Activated CD8-positive, alpha-beta memory T cell treated with anti-CD3 and anti-CD28 coated beads, Interleukin-2, amount 50 U/mL, for 1 hour (primary cell): ENCODE results near the gene USP3.

Source experiments
- DNase-seq: peaks from one replicate; pipeline ENCODE4 v3.0.0-alpha.2; 2020; ENCODE audit errors: extremely low read depth

Gene USP3

DNA sequence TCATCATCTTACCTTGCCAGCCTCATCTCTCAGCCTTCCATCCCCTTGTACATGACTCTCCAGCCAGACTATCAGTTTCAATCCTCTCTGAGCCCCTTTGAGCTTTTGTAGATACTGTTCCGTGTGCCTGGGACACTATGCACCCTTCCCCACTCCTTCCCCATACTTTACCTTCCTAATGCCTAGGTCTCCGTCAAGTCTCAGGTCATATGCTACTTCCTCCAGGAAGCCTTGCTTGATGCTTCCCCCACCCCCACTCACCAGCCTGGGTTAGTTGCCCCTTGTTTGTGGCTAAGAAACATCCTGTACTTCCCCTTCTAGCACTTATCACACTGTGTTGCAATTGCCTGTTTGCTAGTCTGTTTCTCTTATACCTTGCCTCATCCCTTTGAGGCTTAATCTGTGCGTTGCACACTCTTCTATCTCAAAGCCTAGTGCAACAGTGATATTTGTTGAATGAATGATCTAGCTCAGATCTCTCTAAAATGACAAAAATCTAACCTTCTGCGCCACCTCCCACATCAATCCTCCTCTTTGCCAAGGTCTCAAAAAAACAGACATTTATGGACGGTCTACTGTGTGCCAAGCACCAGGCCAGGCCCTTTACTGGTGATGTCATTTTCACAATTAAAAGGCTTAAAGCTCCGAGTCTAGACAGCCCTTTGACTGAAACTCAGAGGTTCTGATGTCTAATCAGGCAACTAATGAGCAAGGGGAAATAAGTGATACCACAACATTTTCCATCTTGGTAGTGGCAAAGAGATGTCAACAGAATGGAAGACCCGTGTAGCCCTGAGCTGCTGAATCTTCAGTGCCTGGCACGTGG, 6.5 kb upstream of the USP3 start:
- DNase-seq = peak; percentile 59

GRCh38 chr15:63499175-63499549, 5.2 kb upstream of the USP3 start:
- DNase-seq = no peak

- DNase-seq = no peak
These were observed 4.8 kb upstream of the USP3 start for GRCh38 chr15:63499611-63500010.

- DNase-seq = no peak
These were observed 3.8 kb upstream of the USP3 start for GRCh38 chr15:63500265-63501250.

GRCh38 chr15:63501256-63502089, 2.9 kb upstream of the USP3 start:
- no peak for DNase-seq

- DNase-seq = no peak
These were observed 2.1 kb upstream of the USP3 start for GRCh38 chr15:63502137-63502766.

DNA sequence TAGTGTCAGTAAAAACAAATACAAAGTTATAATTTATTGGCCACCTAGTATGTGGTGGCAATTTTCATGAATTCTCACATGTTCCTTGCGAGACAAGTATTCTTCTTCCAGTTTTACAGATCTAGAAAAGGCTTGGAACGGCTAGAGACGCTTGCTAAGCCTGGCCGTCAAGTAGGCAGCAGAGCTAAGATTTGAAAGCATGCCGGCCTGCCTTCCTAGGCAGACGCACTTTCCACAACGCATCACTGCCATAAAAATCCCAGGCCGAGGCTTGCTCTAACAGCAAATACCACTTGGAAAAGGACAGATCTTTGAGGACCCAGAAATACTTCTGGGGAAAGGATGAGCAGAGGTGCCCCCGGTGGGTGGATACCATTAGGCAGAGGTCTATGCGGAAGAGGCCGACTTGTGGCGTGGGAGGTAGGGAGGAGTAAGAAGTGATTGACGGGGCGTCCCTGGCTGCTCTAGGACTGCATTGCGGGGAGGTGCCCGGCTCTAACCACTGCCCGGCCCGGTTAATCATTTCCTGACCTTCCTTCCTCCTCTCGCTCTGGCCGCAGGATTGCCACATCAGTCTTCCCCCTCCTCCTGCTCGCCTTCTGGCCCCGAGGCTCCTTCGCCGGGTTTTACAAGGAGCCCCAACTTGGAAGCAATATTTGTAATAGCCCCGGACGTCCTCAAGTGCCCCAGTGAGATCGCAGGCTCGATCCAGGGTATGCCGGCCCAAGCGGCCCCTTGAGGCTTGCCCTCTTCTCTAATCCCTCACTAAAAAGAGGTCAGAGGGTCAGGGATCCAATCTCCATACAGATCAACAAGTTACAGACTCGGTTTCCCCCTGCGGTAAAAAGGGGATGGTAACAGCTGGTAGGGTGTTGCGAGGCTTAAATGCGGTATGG, 1.3 kb upstream of the USP3 start:
- peak; percentile 38 for DNase-seq

- peak; percentile 83 for DNase-seq
These were observed 600 bp upstream of the USP3 start for GRCh38 chr15:63503739-63504246.

- DNase-seq = no peak
These were observed 817 bp downstream of the USP3 start for GRCh38 chr15:63504979-63505841.

DNA sequence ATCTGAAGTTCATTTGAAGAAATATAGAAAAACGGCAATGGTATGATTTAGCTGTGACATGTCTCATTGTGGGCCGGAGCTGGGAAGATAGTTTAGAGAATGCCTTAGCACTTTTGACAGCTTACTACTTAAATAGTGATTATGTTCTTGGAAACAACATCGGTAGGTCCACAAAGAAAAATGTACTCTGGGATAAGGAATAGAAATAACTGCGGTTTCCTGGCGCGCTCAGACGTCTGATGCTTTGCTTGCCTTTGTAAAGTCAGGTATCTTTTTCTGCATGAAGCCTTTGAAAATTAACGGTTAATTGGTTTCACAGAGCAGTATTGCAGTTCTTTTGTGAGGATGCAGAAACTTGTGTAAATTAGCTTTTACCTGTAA, 1.4 kb downstream of the USP3 start:
- DNase-seq = no peak

DNA sequence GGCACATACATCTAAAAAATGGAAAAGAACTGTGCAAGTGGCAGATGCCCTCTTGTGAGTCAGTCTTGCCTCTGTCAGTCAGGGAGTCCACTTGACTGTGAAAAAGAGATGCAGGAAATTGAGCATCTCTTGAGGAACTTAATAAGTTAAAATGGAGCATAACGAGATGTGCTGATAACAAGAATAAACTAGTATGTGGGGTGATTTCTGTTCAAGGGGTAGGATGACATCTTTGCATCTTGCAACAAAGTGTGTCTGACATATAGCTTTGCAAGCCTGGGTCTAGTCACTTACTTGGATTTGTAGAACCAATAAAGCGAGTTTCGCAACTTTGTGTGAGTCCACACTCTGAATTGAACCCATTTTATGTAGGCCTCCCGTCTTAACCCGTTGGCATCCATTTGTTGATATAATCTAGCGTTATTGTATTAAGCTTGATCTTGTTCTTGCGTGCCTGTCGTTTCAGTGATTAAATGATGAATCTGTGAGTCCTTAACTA, 2.2 kb downstream of the USP3 start:
- no peak for DNase-seq

DNA sequence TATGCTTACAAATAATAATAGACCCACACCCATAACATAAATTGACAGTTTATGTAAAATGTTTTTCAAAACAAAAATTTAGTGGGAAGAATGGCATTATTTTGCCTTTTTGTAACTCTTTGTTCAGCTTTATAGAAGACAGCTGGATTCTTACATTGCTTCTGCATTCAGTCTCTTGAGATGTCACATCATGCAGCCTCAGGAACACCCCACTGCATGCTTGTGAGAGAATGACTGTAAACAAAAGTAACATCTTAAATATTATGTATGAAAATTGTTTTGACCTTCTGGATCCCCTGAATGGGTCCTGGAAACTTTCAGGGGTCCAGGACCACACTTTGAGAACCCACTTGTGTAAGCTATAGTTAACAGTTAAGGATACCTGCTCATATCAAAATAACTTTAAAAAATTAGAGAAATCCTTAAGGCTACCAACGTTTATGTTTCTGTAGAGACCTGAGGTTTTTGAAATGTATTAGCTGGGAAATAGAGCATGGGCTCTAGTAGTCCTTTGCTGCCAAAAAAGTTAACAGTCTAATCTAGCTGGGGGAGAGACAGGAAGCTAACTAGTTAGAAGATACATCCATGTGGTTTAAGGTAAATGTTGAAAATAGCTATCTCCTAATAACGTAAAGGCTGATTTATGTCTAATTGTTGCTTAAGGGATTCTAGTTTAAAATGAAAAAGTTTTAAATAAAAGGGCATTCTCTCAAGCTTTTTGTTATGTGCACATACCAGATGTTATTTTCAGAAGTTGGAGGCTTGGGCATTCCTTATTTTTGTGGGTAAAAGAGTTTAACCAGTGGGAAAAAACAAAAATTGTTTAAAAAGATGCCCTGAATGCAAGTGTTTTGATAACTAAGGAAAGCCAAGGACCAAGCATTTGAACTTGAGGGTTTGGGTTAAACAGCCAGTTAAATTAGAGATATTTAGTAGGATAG, 3.8 kb downstream of the USP3 start:
- DNase-seq = no peak

GRCh38 chr15:63509056-63509954, 4.9 kb downstream of the USP3 start:
- DNase-seq = no peak

DNA sequence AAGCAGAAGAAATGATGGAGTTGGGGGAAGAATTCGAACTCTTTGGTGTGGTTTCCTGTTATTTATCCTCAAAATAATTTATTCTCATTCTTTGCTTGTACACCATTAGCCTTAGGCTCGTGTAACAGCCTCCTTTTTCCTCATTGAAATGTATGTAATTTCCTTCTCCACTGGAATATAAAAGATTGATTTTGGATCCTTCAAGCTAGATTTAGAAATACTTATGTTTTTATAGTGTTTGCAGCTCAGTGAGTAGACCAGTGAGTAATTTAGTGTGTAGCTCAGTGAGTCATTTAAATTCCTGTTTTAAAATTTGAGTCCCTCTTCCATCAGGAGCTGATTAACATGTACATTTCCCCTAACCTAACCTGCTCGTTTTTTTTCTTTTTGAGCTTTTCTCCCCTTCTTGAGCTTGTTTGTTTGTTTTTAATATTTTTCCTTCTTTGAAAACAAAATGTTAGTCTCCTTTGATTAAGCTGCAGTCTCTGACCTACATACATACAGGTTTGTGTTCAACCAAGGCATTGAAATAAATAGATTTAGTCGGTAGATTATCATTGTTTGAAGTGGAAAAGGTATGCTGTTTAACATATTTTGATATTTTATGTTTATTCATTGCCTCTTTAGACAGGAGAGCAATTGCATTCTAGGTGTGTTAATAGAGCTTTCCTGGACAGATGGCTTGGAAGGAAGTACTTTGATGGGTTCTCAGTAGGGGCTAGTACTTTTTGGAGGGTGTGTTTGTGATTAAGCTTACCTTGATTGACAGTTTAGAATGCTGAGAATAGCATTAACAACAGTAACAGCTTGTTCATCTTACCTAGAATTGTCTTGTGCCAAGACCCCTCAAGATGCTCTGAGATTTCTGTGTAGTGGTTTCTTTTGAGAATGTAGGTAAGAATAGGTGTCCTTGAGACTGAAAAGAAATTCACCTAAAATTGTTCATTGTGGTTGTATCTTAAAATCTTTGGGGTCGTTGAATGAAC, 5.9 kb downstream of the USP3 start:
- DNase-seq = no peak

DNA sequence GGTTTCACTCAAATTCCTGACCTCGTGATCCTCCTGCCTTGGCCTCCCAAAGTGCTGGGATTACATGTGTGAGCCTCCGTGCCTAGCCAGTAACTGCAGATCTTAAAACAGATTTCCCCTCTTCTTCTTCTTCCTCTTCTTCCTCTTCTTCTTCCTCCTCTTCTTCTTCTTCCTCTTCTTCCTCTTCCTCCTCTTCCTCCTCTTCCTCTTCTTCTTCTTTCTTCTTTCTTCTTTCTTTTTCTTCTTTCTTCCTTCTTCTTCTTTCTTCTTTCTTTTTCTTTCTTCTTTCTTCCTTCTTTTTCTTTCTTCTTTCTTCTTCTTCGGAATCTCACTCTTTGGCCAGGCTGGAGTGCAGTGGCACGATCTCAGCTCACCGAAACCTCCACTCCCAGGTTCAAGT, 7.8 kb downstream of the USP3 start:
- DNase-seq = no peak

DNA sequence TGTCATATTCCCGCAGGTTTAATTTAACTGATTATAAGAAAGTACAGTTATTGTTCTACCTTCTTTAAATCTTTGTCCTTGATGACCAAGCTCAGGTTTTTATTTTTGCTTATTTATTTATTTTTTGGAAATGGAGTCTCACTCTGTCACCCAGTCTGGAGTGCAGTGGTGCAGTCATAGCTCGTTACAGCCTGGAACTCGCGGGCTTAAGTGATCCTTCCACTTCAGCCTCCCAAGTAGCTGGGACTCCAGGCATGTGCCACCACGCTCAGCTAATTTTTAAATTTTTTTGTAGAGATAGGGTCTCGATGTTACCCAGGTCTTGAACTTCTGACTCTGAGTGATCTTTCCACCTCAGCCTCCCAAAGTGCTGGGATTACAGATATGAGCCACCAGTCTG, 8.9 kb downstream of the USP3 start:
- DNase-seq = no peak
